Stimulated activated CD8-positive, alpha-beta memory T cell treated with anti-CD3 and anti-CD28 coated beads, Interleukin-7, amount 100 ng/mL, for 24 hours (primary cell): ENCODE data around the gene SLC16A4.

Experiments
- DNase-seq: peaks from one replicate; pipeline ENCODE4 v3.0.0-alpha.2; 2020; ENCODE audit warnings: low read depth

The SLC16A4 gene

GRCh38 chr1:110326826-110327225, 64.0 kb downstream of the SLC16A4 start:
- DNase-seq, result no peak

GRCh38 chr1:110324667-110325066, 66.2 kb downstream of the SLC16A4 start:
- no peak for DNase-seq

- no peak for DNase-seq
Observed at GRCh38 chr1:110321846-110322245, 69.0 kb downstream of the SLC16A4 start.

GRCh38 chr1:110321045-110321444, 69.8 kb downstream of the SLC16A4 start:
- no peak for DNase-seq

GRCh38 chr1:110320168-110320518, 70.7 kb downstream of the SLC16A4 start:
- DNase-seq, result no peak

GRCh38 chr1:110319332-110320167, 71.3 kb downstream of the SLC16A4 start:
- no peak for DNase-seq

- no peak for DNase-seq
Observed at GRCh38 chr1:110318046-110318445, 72.8 kb downstream of the SLC16A4 start.

GRCh38 chr1:110316735-110317134, 74.1 kb downstream of the SLC16A4 start:
- DNase-seq, result no peak
